Neural cell (in vitro differentiated cells): ENCODE data around the gene SEL1L3. TPM values are rescaled to one million over a fixed set of nuclear protein-coding genes. Genes with fewer than 3 reads are reported as not detected.

Experiments used
- H2AFZ ChIP-seq: fragments of 200-600, 300-800 bp; sonication (generic), shearing (Covaris generic); 2 replicates; pipeline ENCODE4 v1.6.0; 2014; ENCODE audit warnings: low read depth, mild to moderate bottlenecking, antibody characterized with exemption, low read length, moderate library complexity
- H3F3A ChIP-seq: fragments of 200-600 bp; shearing (Covaris generic); 2 replicates; pipeline ENCODE4 v1.6.1; 2016; ENCODE audit warnings: mild to moderate bottlenecking, moderate library complexity, mixed read lengths, antibody characterized with exemption, low read length; ENCODE audit not compliant: insufficient read depth, poor library complexity, severe bottlenecking
- H3K27ac ChIP-seq: fragments of 200-600, 300-800 bp; sonication (generic), shearing (Covaris generic); 2 replicates; pipeline ENCODE4 v1.5.1; 2014; ENCODE audit warnings: mild to moderate bottlenecking, low read length, moderate library complexity
- H3K27me3 ChIP-seq: fragments of 300-800, 200-600 bp; sonication (generic), shearing (Covaris generic); 2 replicates; pipeline ENCODE4 v1.6.0; 2014; ENCODE audit warnings: mild to moderate bottlenecking, low read depth, low read length, moderate library complexity; ENCODE audit not compliant: insufficient read depth
- H3K36me3 ChIP-seq: fragments of 300-800, 200-600 bp; sonication (generic), shearing (Covaris generic); 2 replicates; pipeline ENCODE4 v1.5.1; 2014; ENCODE audit warnings: mild to moderate bottlenecking, antibody characterized with exemption, low read length, moderate library complexity; ENCODE audit not compliant: insufficient read depth
- H3K4me2 ChIP-seq: fragments of 300-800, 200-600 bp; sonication (generic), shearing (Covaris generic); 2 replicates; pipeline ENCODE4 v1.6.0; 2014; ENCODE audit warnings: mild to moderate bottlenecking, low read length
- H3K4me3 ChIP-seq: fragments of 300-800, 200-600 bp; sonication (generic), shearing (Covaris generic); 2 replicates; pipeline ENCODE4 v1.5.1; 2014; ENCODE audit warnings: mild to moderate bottlenecking, low read length, moderate library complexity
- H3K79me2 ChIP-seq: fragments of 200-600 bp; shearing (Covaris generic); replicated peaks from 2 replicates; pipeline ENCODE4 v1.6.0; 2014; ENCODE audit warnings: mild to moderate bottlenecking, low read length, moderate library complexity; ENCODE audit not compliant: insufficient read depth
- H3K9ac ChIP-seq: fragments of 300-800, 200-600 bp; sonication (generic), shearing (Covaris generic); 2 replicates; pipeline ENCODE4 v1.6.1; 2016; ENCODE audit warnings: mild to moderate bottlenecking, low read length, mixed read lengths
- H3K9me2 ChIP-seq: fragments of 200-600 bp; shearing (Covaris generic); 2 replicates; pipeline ENCODE4 v1.6.1; 2016; ENCODE audit warnings: mild to moderate bottlenecking, low read length, mixed read lengths; ENCODE audit not compliant: insufficient read depth
- H3K9me3 ChIP-seq: fragments of 200-600, 300-800 bp; sonication (generic), shearing (Covaris generic); 2 replicates; pipeline ENCODE4 v1.6.1; 2016; ENCODE audit warnings: mild to moderate bottlenecking, mixed run types, low read length, moderate library complexity, mixed read lengths
- H4K20me1 ChIP-seq: fragments of 200-600 bp; shearing (Covaris generic); 2 replicates; pipeline ENCODE4 v1.6.1; 2016; ENCODE audit warnings: mild to moderate bottlenecking, mixed run types; ENCODE audit not compliant: insufficient read depth
- EP300 ChIP-seq: fragments of 450-650 bp; conservative IDR thresholded peaks from 2 replicates; pipeline ENCODE4 v1.6.1; 2014; ENCODE audit warnings: antibody characterized with exemption, mild to moderate bottlenecking, moderate library complexity; ENCODE audit not compliant: poor library complexity, severe bottlenecking
- EZH2 ChIP-seq: fragments of 200-600, 300-800 bp; shearing (Covaris generic), sonication (generic); IDR thresholded peaks from 2 replicates; pipeline ENCODE4 v1.6.1; 2014; ENCODE audit warnings: antibody characterized with exemption, low read length, borderline replicate concordance, mild to moderate bottlenecking; ENCODE audit not compliant: insufficient read depth, poor library complexity, severe bottlenecking
- MXI1 ChIP-seq: fragments of 450-650 bp; conservative IDR thresholded peaks from 2 replicates; pipeline ENCODE4 v1.6.1; 2014; ENCODE audit warnings: antibody characterized with exemption, mild to moderate bottlenecking; ENCODE audit not compliant: poor library complexity, severe bottlenecking
- POLR2AphosphoS5 ChIP-seq: IDR thresholded peaks from 2 replicates; pipeline ENCODE4 v1.6.1; 2012
- RAD21 ChIP-seq: fragments of 450-650 bp; conservative IDR thresholded peaks from 2 replicates; pipeline ENCODE4 v1.6.1; 2014; ENCODE audit warnings: antibody characterized with exemption, mild to moderate bottlenecking, moderate library complexity
- SMC3 ChIP-seq: fragments of 450-650 bp; conservative IDR thresholded peaks from 2 replicates; pipeline ENCODE4 v1.6.1; 2014; ENCODE audit warnings: antibody characterized with exemption, mild to moderate bottlenecking, moderate library complexity; ENCODE audit not compliant: poor library complexity
- TAF1 ChIP-seq: IDR thresholded peaks from 2 replicates; pipeline ENCODE4 v1.6.1; 2012; ENCODE audit warnings: low read depth
- polyA plus RNA-seq: library from polyadenylated mRNA; depleted of rRNA; stranded (reverse); fragments of >200 nt; gene quantifications from 2 replicates; pipeline ENCODE4 v1.2.3, GENCODE V29; 2014
- TF ChIP-seq, protein P1 (sequence below): IDR thresholded peaks from 2 replicates; pipeline ENCODE4 v1.6.1; 2012; ENCODE audit warnings: borderline replicate concordance
- TF ChIP-seq, protein P2 (sequence below): fragments of 450-650 bp; IDR thresholded peaks from 2 replicates; pipeline ENCODE4 v1.5.1; 2014; ENCODE audit warnings: antibody characterized with exemption, mild to moderate bottlenecking, moderate library complexity; ENCODE audit not compliant: poor library complexity, severe bottlenecking

Gene SEL1L3
- polyA plus RNA-seq, 1 donor from 2014 or later: 2.0 TPM

DNA sequence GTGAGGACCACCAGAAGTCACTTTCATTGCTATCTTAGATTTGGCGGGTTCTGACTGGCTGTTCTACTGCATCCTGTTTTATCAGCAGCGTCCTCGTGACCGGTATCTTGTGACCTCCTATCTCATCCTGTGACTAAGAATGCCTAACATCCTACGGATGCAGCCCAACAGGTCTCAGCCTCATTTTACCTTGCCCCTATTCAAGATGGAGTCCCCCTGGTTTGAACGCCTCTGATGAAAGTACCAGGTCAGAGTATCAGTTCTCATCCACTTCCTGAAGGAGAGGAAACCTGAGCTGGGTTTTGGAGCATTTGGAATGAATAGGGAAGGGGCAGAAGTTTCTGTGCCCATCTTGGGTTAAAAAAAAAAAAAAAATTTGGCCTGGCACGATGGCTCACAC is 136.9 kb downstream of the SEL1L3 start:
- H3K27me3 ChIP-seq: no peaks in the 10 kb centered on the region
- no peaks in the 10 kb centered on the region for H3K79me2 ChIP-seq
- no peak for TF ChIP-seq EP300
- no peak for TF ChIP-seq TAF1
- TF ChIP-seq, protein P1, sequence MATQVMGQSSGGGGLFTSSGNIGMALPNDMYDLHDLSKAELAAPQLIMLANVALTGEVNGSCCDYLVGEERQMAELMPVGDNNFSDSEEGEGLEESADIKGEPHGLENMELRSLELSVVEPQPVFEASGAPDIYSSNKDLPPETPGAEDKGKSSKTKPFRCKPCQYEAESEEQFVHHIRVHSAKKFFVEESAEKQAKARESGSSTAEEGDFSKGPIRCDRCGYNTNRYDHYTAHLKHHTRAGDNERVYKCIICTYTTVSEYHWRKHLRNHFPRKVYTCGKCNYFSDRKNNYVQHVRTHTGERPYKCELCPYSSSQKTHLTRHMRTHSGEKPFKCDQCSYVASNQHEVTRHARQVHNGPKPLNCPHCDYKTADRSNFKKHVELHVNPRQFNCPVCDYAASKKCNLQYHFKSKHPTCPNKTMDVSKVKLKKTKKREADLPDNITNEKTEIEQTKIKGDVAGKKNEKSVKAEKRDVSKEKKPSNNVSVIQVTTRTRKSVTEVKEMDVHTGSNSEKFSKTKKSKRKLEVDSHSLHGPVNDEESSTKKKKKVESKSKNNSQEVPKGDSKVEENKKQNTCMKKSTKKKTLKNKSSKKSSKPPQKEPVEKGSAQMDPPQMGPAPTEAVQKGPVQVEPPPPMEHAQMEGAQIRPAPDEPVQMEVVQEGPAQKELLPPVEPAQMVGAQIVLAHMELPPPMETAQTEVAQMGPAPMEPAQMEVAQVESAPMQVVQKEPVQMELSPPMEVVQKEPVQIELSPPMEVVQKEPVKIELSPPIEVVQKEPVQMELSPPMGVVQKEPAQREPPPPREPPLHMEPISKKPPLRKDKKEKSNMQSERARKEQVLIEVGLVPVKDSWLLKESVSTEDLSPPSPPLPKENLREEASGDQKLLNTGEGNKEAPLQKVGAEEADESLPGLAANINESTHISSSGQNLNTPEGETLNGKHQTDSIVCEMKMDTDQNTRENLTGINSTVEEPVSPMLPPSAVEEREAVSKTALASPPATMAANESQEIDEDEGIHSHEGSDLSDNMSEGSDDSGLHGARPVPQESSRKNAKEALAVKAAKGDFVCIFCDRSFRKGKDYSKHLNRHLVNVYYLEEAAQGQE: no peak
- no peak for TF ChIP-seq EZH2
- TF ChIP-seq MXI1: no peak
- no peak for TF ChIP-seq SMC3
- TF ChIP-seq POLR2AphosphoS5: no peak
- no peak for TF ChIP-seq RAD21
- TF ChIP-seq, protein P2, sequence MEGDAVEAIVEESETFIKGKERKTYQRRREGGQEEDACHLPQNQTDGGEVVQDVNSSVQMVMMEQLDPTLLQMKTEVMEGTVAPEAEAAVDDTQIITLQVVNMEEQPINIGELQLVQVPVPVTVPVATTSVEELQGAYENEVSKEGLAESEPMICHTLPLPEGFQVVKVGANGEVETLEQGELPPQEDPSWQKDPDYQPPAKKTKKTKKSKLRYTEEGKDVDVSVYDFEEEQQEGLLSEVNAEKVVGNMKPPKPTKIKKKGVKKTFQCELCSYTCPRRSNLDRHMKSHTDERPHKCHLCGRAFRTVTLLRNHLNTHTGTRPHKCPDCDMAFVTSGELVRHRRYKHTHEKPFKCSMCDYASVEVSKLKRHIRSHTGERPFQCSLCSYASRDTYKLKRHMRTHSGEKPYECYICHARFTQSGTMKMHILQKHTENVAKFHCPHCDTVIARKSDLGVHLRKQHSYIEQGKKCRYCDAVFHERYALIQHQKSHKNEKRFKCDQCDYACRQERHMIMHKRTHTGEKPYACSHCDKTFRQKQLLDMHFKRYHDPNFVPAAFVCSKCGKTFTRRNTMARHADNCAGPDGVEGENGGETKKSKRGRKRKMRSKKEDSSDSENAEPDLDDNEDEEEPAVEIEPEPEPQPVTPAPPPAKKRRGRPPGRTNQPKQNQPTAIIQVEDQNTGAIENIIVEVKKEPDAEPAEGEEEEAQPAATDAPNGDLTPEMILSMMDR: no peak
- H3K36me3 ChIP-seq: no peaks in the 10 kb centered on the region
- H4K20me1 ChIP-seq: no peaks in the 10 kb centered on the region
- H3K4me3 ChIP-seq: no peak overlapping the region
- no peaks in the 10 kb centered on the region for H3F3A ChIP-seq
- H3K9me2 ChIP-seq: no peaks in the 10 kb centered on the region
- no peak overlapping the region for H3K4me2 ChIP-seq
- H3K9me3 ChIP-seq: no peaks in the 10 kb centered on the region
- no peak overlapping the region for H2AFZ ChIP-seq
- H3K9ac ChIP-seq: no peak overlapping the region
- no peak overlapping the region for H3K27ac ChIP-seq

DNA sequence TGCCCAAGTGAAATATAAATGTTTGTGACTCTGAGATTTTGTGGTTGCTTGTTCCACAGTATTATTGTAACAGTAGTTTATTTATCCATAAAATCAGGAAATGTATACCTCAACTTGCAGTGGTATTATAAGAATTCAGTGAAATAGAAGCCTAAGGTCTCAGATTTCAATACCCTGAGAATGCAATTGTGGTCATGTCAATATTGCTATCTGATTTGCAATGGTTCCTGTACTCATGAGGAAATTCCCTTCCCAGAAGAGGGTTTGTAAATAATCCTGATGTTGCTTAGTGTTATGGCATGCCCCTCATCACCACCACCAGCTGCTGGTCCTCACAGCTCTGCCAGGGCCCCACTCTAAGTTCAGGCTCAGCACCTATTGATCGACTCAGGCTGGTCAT is 139.4 kb downstream of the SEL1L3 start:
- H3F3A ChIP-seq: no peaks in the 10 kb centered on the region
- H3K9ac ChIP-seq: no peak overlapping the region
- H3K79me2 ChIP-seq: no peaks in the 10 kb centered on the region
- H3K27ac ChIP-seq: no peak overlapping the region
- no peak overlapping the region for H3K4me3 ChIP-seq
- TF ChIP-seq EP300: no peak
- TF ChIP-seq, protein P2: no peak
- TF ChIP-seq TAF1: no peak
- no peak for TF ChIP-seq RAD21
- no peak for TF ChIP-seq POLR2AphosphoS5
- TF ChIP-seq EZH2: no peak
- TF ChIP-seq, protein P1: no peak
- no peak for TF ChIP-seq MXI1
- no peak for TF ChIP-seq SMC3
- H3K9me2 ChIP-seq: no peaks in the 10 kb centered on the region
- no peak overlapping the region for H2AFZ ChIP-seq
- H3K9me3 ChIP-seq: no peaks in the 10 kb centered on the region
- no peaks in the 10 kb centered on the region for H3K36me3 ChIP-seq
- no peaks in the 10 kb centered on the region for H4K20me1 ChIP-seq
- no peaks in the 10 kb centered on the region for H3K27me3 ChIP-seq
- H3K4me2 ChIP-seq: no peak overlapping the region
